COLO829 (cell line): ENCODE results near the gene CDCA8.

Source experiments
- DNase-seq: peaks from one replicate; pipeline ENCODE4 v3.0.0; 2012; ENCODE audit warnings: low spot score

Gene CDCA8

DNA sequence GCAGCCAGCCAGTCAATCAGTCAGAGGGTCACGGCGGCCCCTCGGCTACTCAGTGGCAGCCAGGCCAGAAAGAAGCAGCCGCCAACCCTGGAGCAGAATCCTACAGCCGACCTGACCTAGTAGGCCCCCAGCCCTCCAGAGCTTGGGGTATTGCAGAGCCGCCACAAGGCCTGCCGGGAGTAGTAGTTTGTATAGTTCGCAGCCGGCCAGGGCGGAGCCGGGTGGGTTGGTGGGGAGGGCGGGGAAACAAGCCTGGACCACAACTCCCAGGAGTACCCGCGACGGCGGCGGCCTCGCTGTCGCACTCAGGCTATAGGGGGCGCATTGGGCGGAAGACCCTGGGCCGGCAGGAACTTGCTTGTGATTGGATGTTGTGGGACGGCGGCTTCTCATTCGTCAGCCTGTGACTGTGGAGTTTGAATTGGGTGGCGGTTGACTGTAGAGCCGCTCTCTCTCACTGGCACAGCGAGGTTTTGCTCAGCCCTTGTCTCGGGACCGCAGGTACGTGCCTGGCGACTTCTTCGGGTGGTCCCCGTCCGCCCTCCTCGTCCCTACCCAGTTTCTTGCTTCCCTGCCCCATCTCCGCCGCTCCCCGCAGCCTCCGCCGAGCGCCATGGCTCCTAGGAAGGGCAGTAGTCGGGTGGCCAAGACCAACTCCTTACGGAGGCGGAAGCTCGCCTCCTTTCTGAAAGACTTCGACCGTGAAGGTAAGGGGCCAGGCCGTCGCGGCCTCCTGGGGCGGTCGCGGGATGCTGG is at the start of gene CDCA8:
CDCA8 (plus strand) TSS at position 439 of the 756 bp plus-strand sequence; CDS start at position 614, 175 bp downstream.
- peak; percentile 98 for DNase-seq

- DNase-seq, result no peak
Measured at GRCh38 chr1:37647281-37647680, 45.0 kb upstream of the CDCA8 start.

DNA sequence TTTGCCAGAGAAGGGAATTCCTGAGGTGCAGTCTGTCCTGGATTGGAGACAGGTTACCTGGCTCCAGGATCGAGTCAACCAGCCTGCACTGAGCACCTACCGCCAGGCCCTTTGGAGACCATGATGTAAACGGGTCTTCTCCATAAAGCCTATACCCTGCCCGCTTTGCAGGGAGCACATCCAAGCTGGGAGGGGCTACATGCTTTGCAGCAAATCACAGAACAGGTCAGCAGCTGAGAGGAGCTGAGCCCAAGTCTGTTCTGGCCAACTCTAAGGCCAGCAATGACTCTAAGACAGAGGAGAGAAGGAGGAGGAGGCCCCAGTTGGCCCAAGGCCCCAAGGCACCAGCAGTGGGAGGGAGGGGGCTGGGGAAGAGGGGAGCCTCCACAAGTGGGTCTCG is 42.1 kb upstream of the CDCA8 start:
- no peak for DNase-seq

GRCh38 chr1:37650721-37651120 is 41.6 kb upstream of the CDCA8 start:
- DNase-seq, result no peak

GRCh38 chr1:37651803-37652202 is 40.5 kb upstream of the CDCA8 start:
- no peak for DNase-seq

- DNase-seq, result no peak
Measured at GRCh38 chr1:37652976-37653375, 39.3 kb upstream of the CDCA8 start.

- no peak for DNase-seq
Measured at GRCh38 chr1:37653906-37654305, 38.4 kb upstream of the CDCA8 start.

DNA sequence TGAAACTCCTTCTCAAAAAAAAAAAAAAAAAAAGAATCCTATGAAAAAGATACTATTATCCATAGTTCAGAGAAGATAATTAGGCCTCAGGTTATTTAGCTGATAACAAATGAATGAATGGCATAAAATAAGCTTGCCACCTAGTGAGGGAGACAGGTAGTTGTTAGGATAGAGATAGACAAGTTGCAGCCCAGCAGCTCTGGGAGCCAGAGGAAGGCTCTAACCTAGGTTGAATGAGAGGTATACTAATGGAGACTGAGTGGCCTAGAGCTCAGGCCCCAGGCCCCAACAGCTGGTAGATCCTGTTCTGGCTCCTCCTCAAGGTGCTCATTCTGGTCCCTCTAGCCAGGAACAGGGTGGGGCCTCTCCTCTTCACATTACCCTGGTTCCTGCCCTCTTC is 37.0 kb upstream of the CDCA8 start:
- DNase-seq, result no peak

GRCh38 chr1:37656026-37656425 is 36.3 kb upstream of the CDCA8 start:
- no peak for DNase-seq

GRCh38 chr1:37656881-37657280 is 35.4 kb upstream of the CDCA8 start:
- no peak for DNase-seq

DNA sequence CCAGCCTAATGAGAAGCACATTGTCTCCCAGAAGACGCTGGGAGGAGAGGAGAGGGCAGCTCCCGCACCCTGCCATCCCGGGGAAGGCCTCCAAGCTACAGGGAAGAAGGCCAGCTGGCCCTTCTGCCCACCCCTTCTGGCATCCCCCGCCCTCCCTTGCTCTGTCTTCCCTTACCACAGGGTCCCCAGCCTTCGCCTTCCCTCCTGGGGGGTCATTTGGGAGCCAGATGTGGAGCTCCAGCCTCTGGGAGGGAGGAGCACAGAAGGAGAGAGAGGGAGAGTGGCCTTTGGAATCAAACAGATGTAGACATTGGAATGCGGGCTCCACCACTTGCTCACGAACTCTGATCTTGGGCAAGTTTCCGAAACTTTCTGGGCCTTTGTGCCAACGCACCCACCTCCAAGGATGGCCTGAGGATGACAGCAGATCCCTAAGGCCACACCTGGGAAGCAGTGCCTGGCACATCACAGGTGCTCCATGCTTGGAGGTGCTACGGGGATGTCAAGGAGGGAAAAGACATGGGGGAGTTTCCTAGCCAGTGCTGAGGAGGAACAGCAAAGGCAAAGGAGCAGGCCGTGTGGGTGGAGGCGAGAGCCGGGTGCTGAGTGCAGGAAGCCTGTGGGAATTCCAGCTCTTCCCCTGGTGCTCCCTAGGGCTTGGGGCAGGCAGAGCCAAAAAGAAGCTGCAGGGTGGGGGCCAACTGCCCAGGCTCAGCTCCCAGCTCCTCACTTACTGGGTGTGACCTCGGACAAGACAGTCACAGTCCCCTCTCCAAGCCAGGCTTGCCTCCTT is 34.5 kb upstream of the CDCA8 start:
- DNase-seq, result no peak

DNA sequence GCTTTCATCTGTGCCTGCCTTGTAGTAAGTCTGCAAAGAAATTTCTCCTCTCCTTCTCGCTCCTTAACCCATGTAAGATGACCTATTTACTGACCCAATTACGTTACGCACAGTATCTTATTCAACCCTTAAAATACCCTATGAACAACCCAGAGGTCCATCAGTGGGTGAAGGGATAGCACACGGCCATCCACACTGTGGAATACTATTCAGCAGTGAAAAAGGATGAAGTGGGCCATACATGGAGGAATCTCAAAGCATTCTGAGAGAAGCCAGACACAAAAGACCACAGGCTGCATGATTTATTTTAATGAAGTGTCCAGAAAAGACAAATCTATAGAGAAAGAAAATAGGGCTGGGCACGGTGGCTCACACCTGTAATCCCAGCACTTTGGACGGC is 33.8 kb upstream of the CDCA8 start:
- no peak for DNase-seq

DNA sequence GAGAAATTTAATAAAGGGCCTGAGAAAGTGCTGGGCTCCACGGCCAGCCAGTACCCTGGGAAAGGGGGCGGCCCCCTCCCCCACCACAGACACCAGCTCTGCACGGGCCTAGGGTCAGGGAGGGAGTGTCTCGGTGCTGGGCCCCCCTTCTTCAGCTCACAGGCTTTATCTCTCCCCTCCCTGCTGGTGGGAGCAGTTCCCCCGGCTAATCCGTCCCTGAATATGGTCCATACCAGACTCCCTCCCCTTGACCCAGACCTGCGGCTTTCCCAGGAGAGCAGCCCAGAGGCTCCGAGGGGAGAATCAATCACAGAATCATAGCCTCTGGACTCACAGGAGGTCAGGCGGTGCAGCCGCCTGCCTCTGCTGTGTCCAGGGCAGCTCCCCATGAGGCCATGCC is 31.7 kb upstream of the CDCA8 start:
- no peak for DNase-seq

DNA sequence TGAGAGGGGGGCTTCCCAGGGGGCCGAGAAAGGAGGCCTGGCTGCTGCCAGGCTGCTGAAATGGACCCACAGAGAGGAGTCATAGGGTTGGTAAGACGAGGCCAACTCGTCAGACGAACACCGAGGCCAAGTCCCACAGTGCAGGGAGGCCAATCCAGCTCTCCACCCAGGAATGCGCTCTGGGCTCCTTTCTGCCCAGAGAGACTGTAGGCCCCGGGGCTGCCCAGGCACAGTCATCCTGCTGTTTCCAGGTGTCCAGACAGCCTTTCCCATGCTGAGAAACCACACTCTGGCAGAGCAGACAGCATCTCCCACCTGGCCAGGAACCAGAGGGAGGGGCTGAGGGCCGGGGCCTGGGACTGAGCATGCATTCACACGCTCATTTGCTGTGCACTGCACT is 30.9 kb upstream of the CDCA8 start:
- no peak for DNase-seq

DNA sequence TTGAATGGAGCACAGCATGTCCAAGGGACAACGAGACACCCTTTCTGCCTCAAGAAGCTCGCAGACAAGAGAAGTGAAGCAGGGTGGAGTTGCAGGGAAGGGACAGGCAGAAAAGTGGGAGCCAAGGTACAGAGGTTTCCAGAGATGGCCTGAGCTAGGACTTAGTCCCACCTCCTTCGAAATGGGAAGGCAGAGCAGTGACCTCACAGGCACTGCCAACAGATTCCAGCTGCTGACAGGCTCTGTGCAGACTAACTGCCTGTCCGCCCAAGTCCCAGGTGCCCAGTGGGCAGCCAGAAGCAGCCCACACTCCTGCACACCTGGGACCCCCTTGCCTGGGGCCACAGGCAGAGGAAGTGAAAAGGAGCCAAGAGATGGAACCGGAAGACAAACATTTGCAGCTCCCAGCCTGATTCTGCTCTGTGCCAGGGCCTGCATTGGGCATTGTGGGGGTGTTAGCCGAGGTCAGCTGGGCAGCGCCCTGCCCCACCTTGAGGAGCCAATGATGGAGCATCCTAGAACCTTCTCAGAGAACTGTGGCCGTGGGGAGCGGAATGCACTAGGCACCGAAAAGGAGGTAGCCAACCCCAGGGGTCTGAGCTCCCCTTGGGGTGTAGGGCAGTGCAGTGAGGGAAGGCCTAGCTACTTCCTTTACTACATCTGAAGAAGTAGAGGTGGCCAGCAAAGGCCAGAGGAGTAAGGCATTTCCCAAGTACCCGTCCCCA is 30.1 kb upstream of the CDCA8 start:
- no peak for DNase-seq

GRCh38 chr1:37663426-37664000 is 28.8 kb upstream of the CDCA8 start:
- DNase-seq, result no peak

GRCh38 chr1:37666241-37666867 is 26.0 kb upstream of the CDCA8 start:
- DNase-seq, result no peak

DNA sequence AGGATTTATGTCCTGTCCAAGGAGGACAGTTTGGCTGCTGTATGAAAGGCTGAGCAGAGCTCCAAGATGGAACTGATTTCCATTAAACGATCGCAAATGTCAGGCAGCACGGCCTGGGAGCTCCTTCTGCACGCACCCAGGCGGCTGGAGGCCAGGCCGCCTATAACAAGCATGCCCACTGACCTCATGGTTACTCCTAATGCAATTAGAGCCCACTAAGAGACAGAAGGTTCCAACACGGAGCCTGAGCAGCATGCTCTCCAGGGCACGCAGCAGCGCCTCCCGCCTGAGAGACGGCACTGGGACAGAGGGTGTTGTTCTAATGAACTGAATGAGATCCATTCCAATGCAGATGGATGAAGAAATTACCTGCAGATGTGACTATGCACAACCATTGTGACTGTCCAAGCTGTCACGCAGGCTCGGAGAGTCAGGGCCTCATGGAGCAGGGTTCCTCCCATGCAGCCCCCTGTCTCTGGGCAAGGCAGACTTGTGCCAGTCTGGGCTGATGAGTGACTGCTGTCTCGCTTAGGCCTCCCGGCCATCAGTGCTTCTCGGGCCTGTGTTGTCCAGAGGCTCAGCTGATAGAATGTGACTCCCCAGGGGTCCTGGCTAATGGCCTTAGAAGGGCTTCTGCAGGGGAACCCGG is 25.2 kb upstream of the CDCA8 start:
- DNase-seq, result no peak

DNA sequence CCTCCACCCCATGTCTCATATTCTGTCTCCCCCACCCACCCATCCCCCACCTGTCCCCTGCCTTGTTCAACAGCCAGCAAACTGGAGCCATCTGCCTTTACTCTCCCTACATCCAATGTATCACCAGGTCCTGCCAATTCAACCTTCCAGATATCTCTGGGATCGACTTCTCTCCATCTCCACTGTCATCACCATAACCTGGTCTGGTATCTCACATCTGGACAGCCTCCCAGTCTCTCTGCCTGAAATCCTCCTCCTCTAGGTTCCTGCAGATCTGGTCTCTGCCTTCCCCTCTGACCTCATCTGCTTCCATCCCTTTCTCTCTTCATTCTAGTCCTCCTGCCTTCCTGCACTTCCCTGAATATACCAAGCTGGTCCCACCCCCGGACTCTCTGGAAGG is 22.2 kb upstream of the CDCA8 start:
- DNase-seq, result no peak

DNA sequence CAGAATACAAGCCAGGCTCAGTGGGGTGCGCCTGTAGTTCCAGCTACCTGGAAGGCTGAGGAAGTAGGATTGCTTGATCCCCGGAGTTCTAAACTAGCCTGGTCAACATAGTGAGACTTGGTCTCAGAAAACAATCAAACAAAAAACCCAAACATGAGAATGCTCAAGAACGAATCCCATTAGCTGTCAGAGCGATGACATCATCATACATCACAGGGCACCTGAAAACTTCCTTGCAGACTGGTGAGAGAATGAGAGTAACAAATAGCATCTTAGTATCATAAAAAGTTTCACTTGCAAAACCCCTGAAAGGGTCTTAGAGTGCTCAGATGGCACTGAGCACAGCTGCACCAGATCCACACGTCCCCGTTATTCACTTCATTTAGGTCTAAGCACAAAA is 21.1 kb upstream of the CDCA8 start:
- no peak for DNase-seq

DNA sequence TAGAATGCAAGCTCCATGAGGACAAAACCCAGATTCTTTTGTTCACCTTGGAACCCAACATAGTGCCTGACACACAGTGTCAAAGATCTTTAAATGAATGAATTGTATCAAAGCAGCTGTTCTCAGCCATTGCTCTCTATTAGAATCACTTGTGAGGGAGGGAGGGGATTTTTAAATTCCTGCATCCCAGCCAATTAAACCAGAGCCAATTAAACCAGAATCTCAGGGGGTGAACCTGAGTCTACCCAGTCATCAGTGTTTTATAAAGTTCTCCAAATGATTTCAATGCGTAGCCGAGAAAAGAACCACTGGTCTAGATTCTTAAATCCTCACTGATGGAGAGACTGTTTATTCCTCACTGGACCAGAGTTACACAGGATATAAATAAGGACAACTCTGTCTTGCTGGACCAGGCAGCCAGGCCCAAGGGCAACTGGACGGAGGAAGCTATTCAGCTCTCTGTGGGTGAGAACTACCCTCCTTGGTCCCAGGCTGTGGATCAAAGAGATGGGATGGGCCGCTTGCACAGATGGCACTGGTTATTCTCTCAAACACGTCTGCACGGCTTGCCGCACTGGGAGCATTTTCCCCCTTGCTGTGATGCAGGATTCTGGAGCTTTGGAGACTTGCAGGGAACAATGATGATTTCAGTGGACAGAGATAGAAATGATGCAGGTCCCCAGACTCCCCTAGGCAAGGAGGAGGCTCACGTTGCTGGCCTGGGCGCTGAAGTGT is 20.0 kb upstream of the CDCA8 start:
- DNase-seq, result no peak
